Osteoblast (primary cell): Measurements from ENCODE around the gene PTPN18. TPM values are rescaled to one million over a fixed set of nuclear protein-coding genes. Genes with fewer than 3 reads are reported as not detected.

Experiments
- DNase-seq: peaks from one replicate; pipeline ENCODE4 v3.0.0; 2011; ENCODE audit warnings: low spot score, mixed read lengths; ENCODE audit not compliant: insufficient read length; ENCODE audit errors: missing footprints
- H2AFZ ChIP-seq: 2 replicates; pipeline ENCODE4 v1.6.0; 2011; ENCODE audit warnings: mild to moderate bottlenecking, low read length
- H3K27ac ChIP-seq: 2 replicates; pipeline ENCODE4 v1.5.1; 2011; ENCODE audit warnings: mild to moderate bottlenecking, low read depth, low read length, moderate library complexity
- H3K27me3 ChIP-seq: 2 replicates; pipeline ENCODE4 v1.6.0; 2012; ENCODE audit warnings: mild to moderate bottlenecking, control low read depth, inconsistent platforms, low read length, moderate library complexity; ENCODE audit not compliant: insufficient read depth
- H3K36me3 ChIP-seq: 2 replicates; pipeline ENCODE4 v1.5.1; 2011; ENCODE audit warnings: mild to moderate bottlenecking, low read length, control low read depth, moderate library complexity; ENCODE audit not compliant: insufficient read depth
- H3K4me1 ChIP-seq: 2 replicates; pipeline ENCODE4 v1.5.1; 2011; ENCODE audit warnings: mild to moderate bottlenecking, low read length, control low read depth, moderate library complexity; ENCODE audit not compliant: insufficient read depth
- H3K4me2 ChIP-seq: 2 replicates; pipeline ENCODE4 v1.6.0; 2011; ENCODE audit warnings: mild to moderate bottlenecking, low read length; ENCODE audit not compliant: insufficient read depth
- H3K4me3 ChIP-seq: fragments of 200-600 bp; sonication (generic); 3 replicates; pipeline ENCODE4 v1.5.1; 2012; ENCODE audit warnings: mild to moderate bottlenecking, low read length, inconsistent platforms; ENCODE audit not compliant: insufficient read depth
- H3K79me2 ChIP-seq: 2 replicates; pipeline ENCODE4 v1.6.0; 2012; ENCODE audit warnings: mild to moderate bottlenecking, low read length, control low read depth, inconsistent platforms; ENCODE audit not compliant: insufficient read depth
- H3K9me3 ChIP-seq: 2 replicates; pipeline ENCODE4 v1.5.1; 2011; ENCODE audit warnings: low read depth, low read length, control low read depth
- H4K20me1 ChIP-seq: 2 replicates; pipeline ENCODE4 v1.6.0; 2012; ENCODE audit warnings: mild to moderate bottlenecking, low read length, control low read depth; ENCODE audit not compliant: insufficient read depth
- total RNA-seq: library from RNA; depleted of rRNA; stranded (reverse); fragments of >200 nt; gene quantifications from 2 replicates; pipeline ENCODE4 v1.2.3, GENCODE V29; 2012
- TF ChIP-seq, protein P1 (sequence below): IDR thresholded peaks from 2 replicates; pipeline ENCODE4 v1.5.1; 2011; ENCODE audit warnings: mild to moderate bottlenecking, low read depth, low read length, moderate library complexity; ENCODE audit errors: extremely low read depth

The PTPN18 gene, protein sequence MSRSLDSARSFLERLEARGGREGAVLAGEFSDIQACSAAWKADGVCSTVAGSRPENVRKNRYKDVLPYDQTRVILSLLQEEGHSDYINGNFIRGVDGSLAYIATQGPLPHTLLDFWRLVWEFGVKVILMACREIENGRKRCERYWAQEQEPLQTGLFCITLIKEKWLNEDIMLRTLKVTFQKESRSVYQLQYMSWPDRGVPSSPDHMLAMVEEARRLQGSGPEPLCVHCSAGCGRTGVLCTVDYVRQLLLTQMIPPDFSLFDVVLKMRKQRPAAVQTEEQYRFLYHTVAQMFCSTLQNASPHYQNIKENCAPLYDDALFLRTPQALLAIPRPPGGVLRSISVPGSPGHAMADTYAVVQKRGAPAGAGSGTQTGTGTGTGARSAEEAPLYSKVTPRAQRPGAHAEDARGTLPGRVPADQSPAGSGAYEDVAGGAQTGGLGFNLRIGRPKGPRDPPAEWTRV
- 28.6 and 29.0 TPM in 2 replicates for total RNA-seq

DNA sequence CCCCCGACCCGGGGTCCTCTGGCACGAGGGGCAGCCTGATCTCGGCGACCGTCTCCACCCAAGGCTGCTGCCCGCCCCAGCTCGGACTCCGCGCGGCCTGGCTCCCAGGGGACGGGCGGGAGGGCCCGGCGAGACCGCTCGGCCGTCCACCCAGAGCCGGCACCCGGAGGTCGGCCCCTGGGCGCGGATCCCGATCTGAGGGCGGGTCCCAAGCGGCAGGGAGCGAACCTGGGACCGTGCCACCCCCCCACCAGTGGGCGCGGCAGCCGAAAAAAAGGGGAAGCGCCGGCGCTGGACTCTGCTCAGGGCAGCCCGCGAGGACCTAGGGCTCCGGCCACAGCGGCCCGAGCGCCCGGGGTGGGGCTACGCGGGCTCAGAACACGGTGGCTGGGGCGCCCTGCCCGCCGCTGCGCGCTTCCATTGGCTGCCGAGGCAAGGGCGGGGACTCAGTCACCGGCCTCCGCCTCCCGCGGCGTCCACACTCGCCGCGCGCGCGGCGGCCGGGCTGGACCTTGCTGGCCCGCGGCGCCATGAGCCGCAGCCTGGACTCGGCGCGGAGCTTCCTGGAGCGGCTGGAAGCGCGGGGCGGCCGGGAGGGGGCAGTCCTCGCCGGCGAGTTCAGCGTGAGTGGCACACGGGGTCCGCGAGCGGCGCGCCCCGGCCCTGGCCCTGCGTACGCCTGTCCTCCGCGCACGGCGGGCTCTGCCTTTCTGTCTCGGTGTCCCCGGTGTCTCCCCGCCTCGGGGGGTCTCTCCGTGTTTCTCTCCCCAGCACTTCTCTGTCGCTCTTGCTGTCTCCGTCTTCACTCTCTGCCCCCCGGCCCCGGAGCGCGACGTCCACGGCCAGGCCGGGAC lies at the start of gene PTPN18:
PTPN18 (plus strand) TSS at position 479 of the 854 bp plus-strand sequence; CDS start at position 531, 52 bp downstream.
- Histone ChIP-seq H3K27ac (peak within 1 kb of the TSS; percentile 23), H3K27me3 (no peaks in the 10 kb centered on the region), H3K4me2 (peak within 1 kb of the TSS; percentile 88), H3K79me2 (no peaks in the 10 kb centered on the region), H2AFZ (peak within 1 kb of the TSS; percentile 92), H3K4me3 (peak within 1 kb of the TSS; percentile 83), H3K9me3 (no peaks in the 10 kb centered on the region), H3K4me1 (peaks cover 6% of the 10 kb centered on the region), H4K20me1 (no peaks in the 10 kb centered on the region), H3K36me3 (no peaks in the 10 kb centered on the region)
- TF ChIP-seq, protein P1, sequence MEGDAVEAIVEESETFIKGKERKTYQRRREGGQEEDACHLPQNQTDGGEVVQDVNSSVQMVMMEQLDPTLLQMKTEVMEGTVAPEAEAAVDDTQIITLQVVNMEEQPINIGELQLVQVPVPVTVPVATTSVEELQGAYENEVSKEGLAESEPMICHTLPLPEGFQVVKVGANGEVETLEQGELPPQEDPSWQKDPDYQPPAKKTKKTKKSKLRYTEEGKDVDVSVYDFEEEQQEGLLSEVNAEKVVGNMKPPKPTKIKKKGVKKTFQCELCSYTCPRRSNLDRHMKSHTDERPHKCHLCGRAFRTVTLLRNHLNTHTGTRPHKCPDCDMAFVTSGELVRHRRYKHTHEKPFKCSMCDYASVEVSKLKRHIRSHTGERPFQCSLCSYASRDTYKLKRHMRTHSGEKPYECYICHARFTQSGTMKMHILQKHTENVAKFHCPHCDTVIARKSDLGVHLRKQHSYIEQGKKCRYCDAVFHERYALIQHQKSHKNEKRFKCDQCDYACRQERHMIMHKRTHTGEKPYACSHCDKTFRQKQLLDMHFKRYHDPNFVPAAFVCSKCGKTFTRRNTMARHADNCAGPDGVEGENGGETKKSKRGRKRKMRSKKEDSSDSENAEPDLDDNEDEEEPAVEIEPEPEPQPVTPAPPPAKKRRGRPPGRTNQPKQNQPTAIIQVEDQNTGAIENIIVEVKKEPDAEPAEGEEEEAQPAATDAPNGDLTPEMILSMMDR, result peak; percentile 34
- peak; percentile 99 for DNase-seq

DNA sequence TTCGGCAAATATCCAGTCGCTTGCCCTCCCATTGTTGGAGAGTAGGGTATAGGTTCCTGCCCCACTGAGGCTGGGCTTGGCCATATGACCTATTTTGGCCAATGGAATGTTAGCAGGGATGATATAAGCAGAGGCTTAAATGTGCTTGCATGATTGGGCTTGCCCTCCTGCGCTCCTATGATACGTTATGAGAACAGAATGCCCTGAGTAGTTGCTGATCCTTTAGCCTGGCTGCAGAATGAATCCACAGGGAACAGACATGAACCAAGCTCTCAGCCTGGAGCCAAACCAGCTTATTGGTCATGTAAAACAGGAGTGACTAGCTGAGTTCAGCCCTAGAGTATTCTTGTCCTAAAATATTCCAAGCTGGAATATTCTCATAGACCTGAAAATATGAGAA lies 48.0 kb upstream of the PTPN18 start:
- Histone ChIP-seq H3K4me1 (no peaks in the 10 kb centered on the region), H3K4me3 (no peak overlapping the region), H3K4me2 (no peak overlapping the region), H3K79me2 (no peaks in the 10 kb centered on the region), H3K27me3 (no peaks in the 10 kb centered on the region), H2AFZ (no peak overlapping the region), H3K36me3 (no peaks in the 10 kb centered on the region), H4K20me1 (no peaks in the 10 kb centered on the region), H3K27ac (no peak overlapping the region), H3K9me3 (no peaks in the 10 kb centered on the region)
- TF ChIP-seq, protein P1, result no peak
- no peak for DNase-seq

DNA sequence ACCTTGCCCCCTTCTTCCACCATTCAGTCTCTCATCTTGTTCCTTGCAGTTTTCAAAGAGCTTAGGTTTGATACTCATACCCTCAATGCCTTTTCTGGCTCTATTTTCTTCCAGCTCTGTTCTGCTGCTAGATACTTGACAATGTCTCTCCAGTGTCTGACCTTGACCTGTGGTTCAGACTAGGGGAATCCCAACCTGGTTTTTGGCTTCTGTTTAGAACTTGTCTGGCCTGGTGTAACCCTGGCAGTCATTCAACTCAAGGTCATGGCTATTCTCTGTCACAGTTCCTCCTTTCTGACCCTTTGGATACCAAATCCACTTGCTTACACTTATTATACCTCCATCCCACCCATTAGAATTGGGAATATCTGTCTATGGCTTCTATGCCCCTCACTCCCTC lies 45.0 kb upstream of the PTPN18 start:
- H3K27me3 ChIP-seq, result no peaks in the 10 kb centered on the region
- no peak overlapping the region for H3K27ac ChIP-seq
- DNase-seq, result no peak
- no peak overlapping the region for H3K4me2 ChIP-seq
- H4K20me1 ChIP-seq, result no peaks in the 10 kb centered on the region
- H3K79me2 ChIP-seq, result no peaks in the 10 kb centered on the region
- H3K36me3 ChIP-seq, result no peaks in the 10 kb centered on the region
- TF ChIP-seq, protein P1, result no peak
- H3K4me3 ChIP-seq, result no peak overlapping the region
- H3K9me3 ChIP-seq, result no peaks in the 10 kb centered on the region
- no peaks in the 10 kb centered on the region for H3K4me1 ChIP-seq
- no peak overlapping the region for H2AFZ ChIP-seq
